ENCODE results near the gene PRSS8. TPM values are rescaled to one million over a fixed set of nuclear protein-coding genes. Genes with fewer than 3 reads are reported as not detected.

The PRSS8 gene
- total and polyA plus RNA-seq, 2 donors (not counting 3 experiments of a cell fraction or from before 2014, with no cell fraction given) = 0.12 TPM; not detected in 1

GRCh38 chr16:31099860-31100638, 35.5 kb downstream of the PRSS8 start:
- ChIA-PET POLR2A (no interaction called here), CTCF (interaction anchor here (0.6 to 3.8 kb wide), 7 partner anchors 14 to 116 kb away, joined by 3 to 17 read pairs (median 3); partner anchors contain the start of gene HSD3B7)
- no peak overlapping the region for H3K4me3 ChIP-seq (replicated peaks in 1 of 3; ENCODE audit: insufficient read depth in 1 of 3, low read depth in 1 of 3, low read length in 3 of 3)
- peak; percentile 47 for FAIRE-seq
- H3K27ac ChIP-seq (ENCODE audit: insufficient read depth, low read depth, low read length) = no peak overlapping the region
- intact Hi-C loops (cut with micrococcal nuclease) (no loop called here), dilution Hi-C loops (cut with MboI; ENCODE audit: extremely low pct_ligation_motif_present, low sequenced_read_pairs) (no loop called here)
- H3K79me2 ChIP-seq (ENCODE audit: control insufficient read depth, insufficient read depth, low read length) = no peaks in the 10 kb centered on the region
- no peaks in the 10 kb centered on the region for H3K4me1 ChIP-seq (ENCODE audit: control insufficient read depth, extremely low read depth, insufficient read depth, low read length)
- TF ChIP-seq POLR2AphosphoS5 (IDR thresholded peaks at IDR 0.05; ENCODE audit: insufficient read depth, low read depth, low read length) (no peak), FOS (IDR thresholded peaks at IDR 0.05; ENCODE audit: borderline replicate concordance, insufficient read depth, low read length) (peak; percentile 28), GATA2 (IDR thresholded peaks at IDR 0.05; ENCODE audit: insufficient read depth, insufficient read length, low read depth, low read length) (no peak)
- H2AFZ ChIP-seq (ENCODE audit: low read depth, low read length) = no peak overlapping the region
- H3K4me2 ChIP-seq (ENCODE audit: insufficient read depth, low read length) = no peak overlapping the region
- no peaks in the 10 kb centered on the region for H3K36me3 ChIP-seq (ENCODE audit: control insufficient read depth in 2 of 2, extremely low read depth in 1 of 2, insufficient read depth in 2 of 2, low read length in 2 of 2)
- no peaks in the 10 kb centered on the region for H3K9me3 ChIP-seq (replicated peaks; ENCODE audit: control insufficient read depth, insufficient read depth, low read length)
- H3K9ac ChIP-seq (replicated peaks; ENCODE audit: extremely low read depth, insufficient read depth, low read length) = no peak overlapping the region
- no peaks in the 10 kb centered on the region for H4K20me1 ChIP-seq (replicated peaks; ENCODE audit: control insufficient read depth, extremely low read depth, insufficient read depth, low read length)
- H3K9me1 ChIP-seq (replicated peaks; ENCODE audit: control insufficient read depth, extremely low read depth, insufficient read depth, low read length) = no peaks in the 10 kb centered on the region
- H3K27me3 ChIP-seq (ENCODE audit: control insufficient read depth in 2 of 2, insufficient read depth in 2 of 2, low read length in 2 of 2) = no peaks in the 10 kb centered on the region
- DNase-seq (ENCODE audit: low read depth, low spot score) = peak; percentile 18
- no TSS peak for BruUV-seq (replicated peaks)

DNA sequence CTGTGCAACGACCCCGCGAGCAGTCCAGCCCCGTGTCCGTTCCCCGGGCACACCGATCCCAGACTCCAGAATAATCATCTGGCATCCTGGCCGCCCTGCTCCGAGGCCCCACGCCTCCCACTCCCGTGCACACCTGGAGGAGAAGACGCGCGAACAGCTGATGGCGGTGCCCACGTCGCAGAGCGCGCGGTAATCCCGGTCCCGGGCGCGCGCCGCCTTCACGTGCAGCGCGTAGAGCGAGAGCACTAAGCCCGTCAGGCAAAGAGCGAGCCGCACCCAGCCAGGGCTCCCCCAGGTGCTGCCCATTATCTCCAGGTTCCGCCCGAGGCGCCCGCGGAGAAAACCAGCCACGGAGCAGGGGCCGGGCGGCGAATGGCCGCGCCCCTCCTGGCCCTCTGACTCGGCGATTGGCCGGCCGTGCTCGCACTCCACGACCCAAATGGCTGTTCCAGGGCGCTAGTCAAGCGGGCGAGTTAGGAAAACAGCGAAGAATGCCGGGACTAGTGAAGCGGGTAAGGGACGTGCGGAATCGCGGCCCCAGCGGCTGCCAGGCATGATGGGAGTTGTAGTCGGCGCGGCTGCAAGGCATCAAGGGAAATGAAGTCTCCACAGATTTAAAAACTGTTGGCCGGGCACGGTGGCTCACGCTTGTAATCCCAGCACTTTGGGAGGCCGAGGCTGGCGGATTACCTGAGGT, 41.0 kb downstream of the PRSS8 start, which contains the start of gene VKORC1:
Gene VKORC1 (minus strand): TSS at position 374 of the 697 bp plus-strand sequence. CDS start 68 bp downstream, at position 306.
- Histone ChIP-seq H3K27ac (ENCODE audit: insufficient read depth, low read depth, low read length) (peak within 1 kb of the TSS; percentile 6), H3K27me3 (ENCODE audit: control insufficient read depth in 2 of 2, insufficient read depth in 2 of 2, low read length in 2 of 2) (no peaks in the 10 kb centered on the region), H3K4me3 (replicated peaks in 1 of 3; ENCODE audit: insufficient read depth in 1 of 3, low read depth in 1 of 3, low read length in 3 of 3) (peak within 1 kb of the TSS; percentile 28 to 91 (median 62)), H3K4me2 (ENCODE audit: insufficient read depth, low read length) (peak within 1 kb of the TSS; percentile 41), H3K4me1 (ENCODE audit: control insufficient read depth, extremely low read depth, insufficient read depth, low read length) (peaks cover 3% of the 10 kb centered on the region), H3K9me3 (replicated peaks; ENCODE audit: control insufficient read depth, insufficient read depth, low read length) (no peaks in the 10 kb centered on the region), H3K36me3 (ENCODE audit: control insufficient read depth in 2 of 2, extremely low read depth in 1 of 2, insufficient read depth in 2 of 2, low read length in 2 of 2) (peaks cover 2% of the 10 kb centered on the region in 2 experiments), H3K79me2 (ENCODE audit: control insufficient read depth, insufficient read depth, low read length) (peaks cover 10% of the 10 kb centered on the region), H4K20me1 (replicated peaks; ENCODE audit: control insufficient read depth, extremely low read depth, insufficient read depth, low read length) (no peaks in the 10 kb centered on the region), H3K9ac (replicated peaks; ENCODE audit: extremely low read depth, insufficient read depth, low read length) (peak within 1 kb of the TSS; percentile 63), H2AFZ (ENCODE audit: low read depth, low read length) (peak within 1 kb of the TSS; percentile 77), H3K9me1 (replicated peaks; ENCODE audit: control insufficient read depth, extremely low read depth, insufficient read depth, low read length) (no peaks in the 10 kb centered on the region)
- peak; percentile 99 for FAIRE-seq
- ChIA-PET POLR2A (no interaction called here), CTCF (interaction anchor here (1.0 to 6.5 kb wide), 7 partner anchors 21 to 141 kb away, joined by 4 to 66 read pairs (median 7); partner anchors contain the start of genes HSD3B7, KAT8, ZNF646 and ZNF668)
- peak; percentile 64 for TF ChIP-seq POLR2A (IDR thresholded peaks at IDR 0.05; ENCODE audit: low read depth, low read length)
- TF ChIP-seq POLR2AphosphoS5 (IDR thresholded peaks at IDR 0.05; ENCODE audit: insufficient read depth, low read depth, low read length) = peak; percentile 61
- no peak for TF ChIP-seq CTCF (IDR thresholded peaks at IDR 0.05; ENCODE audit: extremely low read depth in 1 of 2, insufficient read depth in 1 of 2, low read depth in 1 of 2, low read length in 2 of 2)
- TF ChIP-seq MAX (IDR thresholded peaks at IDR 0.05; ENCODE audit: insufficient read depth, insufficient read length) = peak; percentile 2
- DNase-seq (ENCODE audit: low read depth, low spot score) = peak; percentile 97
- no TSS peak for BruUV-seq (replicated peaks)
- intact Hi-C loops (cut with micrococcal nuclease) (loop anchor here (1.0 to 2.0 kb wide), 8 partner anchors 14 to 141 kb away; partner anchors contain the start of genes BCKDK, HSD3B7, KAT8 and SETD1A), dilution Hi-C loops (cut with MboI; ENCODE audit: extremely low pct_ligation_motif_present, low sequenced_read_pairs) (no loop called here)

All from endothelial cell of umbilical vein (primary cell).